GM23248 (cell line): Measurements from ENCODE around the gene TSPAN17. TPM values are rescaled to one million over a fixed set of nuclear protein-coding genes. Genes with fewer than 3 reads are reported as not detected.

ENCODE experiments used
- DNase-seq: peaks from one replicate; pipeline ENCODE4 v3.0.0-alpha.2; 2015
- H2AFZ ChIP-seq: fragments of 200-600 bp; sonication (generic); 2 replicates; pipeline ENCODE4 v1.6.1; 2016; ENCODE audit warnings: antibody characterized with exemption
- H3F3A ChIP-seq: fragments of 200-600 bp; sonication (generic); 2 replicates; pipeline ENCODE4 v1.6.1; 2016; ENCODE audit warnings: mild to moderate bottlenecking, antibody characterized with exemption, mixed run types; ENCODE audit not compliant: insufficient read depth
- H3K27ac ChIP-seq: fragments of 200-600 bp; sonication (generic); 2 replicates; pipeline ENCODE4 v1.5.1; 2016; ENCODE audit warnings: mild to moderate bottlenecking
- H3K27me3 ChIP-seq: fragments of 200-600 bp; sonication (generic); replicated peaks from 2 replicates; pipeline ENCODE4 v1.6.1; 2016; ENCODE audit warnings: mild to moderate bottlenecking; ENCODE audit not compliant: insufficient read depth
- H3K36me3 ChIP-seq: fragments of 200-600 bp; sonication (generic); 2 replicates; pipeline ENCODE4 v1.6.1; 2016; ENCODE audit warnings: low read depth, mild to moderate bottlenecking
- H3K4me1 ChIP-seq: fragments of 200-600 bp; sonication (generic); 2 replicates; pipeline ENCODE4 v1.6.1; 2016; ENCODE audit warnings: mild to moderate bottlenecking; ENCODE audit not compliant: insufficient read depth
- H3K4me2 ChIP-seq: fragments of 200-600 bp; sonication (generic); one replicate; pipeline ENCODE4 v1.6.1; 2016; ENCODE audit warnings: mild to moderate bottlenecking; ENCODE audit not compliant: unreplicated experiment
- H3K4me3 ChIP-seq: fragments of 200-600 bp; sonication (generic); 2 replicates; pipeline ENCODE4 v1.5.1; 2016; ENCODE audit warnings: mild to moderate bottlenecking
- H3K79me2 ChIP-seq: fragments of 200-600 bp; sonication (generic); 2 replicates; pipeline ENCODE4 v1.6.1; 2016; ENCODE audit warnings: mild to moderate bottlenecking; ENCODE audit not compliant: insufficient read depth
- H3K9ac ChIP-seq: fragments of 200-600 bp; sonication (generic); 2 replicates; pipeline ENCODE4 v1.6.1; 2016; ENCODE audit warnings: mild to moderate bottlenecking
- H3K9me2 ChIP-seq: fragments of 200-600 bp; sonication (generic); 2 replicates; pipeline ENCODE4 v1.6.1; 2016; ENCODE audit warnings: mixed run types, mild to moderate bottlenecking, moderate library complexity; ENCODE audit not compliant: insufficient read depth
- H3K9me3 ChIP-seq: fragments of 200-600 bp; sonication (generic); one replicate; pipeline ENCODE4 v1.6.1; 2017; ENCODE audit warnings: low read depth
- H4K20me1 ChIP-seq: fragments of 200-600 bp; sonication (generic); 2 replicates; pipeline ENCODE4 v1.6.0; 2016; ENCODE audit not compliant: insufficient read depth
- EZH2 ChIP-seq: fragments of 200-600 bp; sonication (generic); IDR thresholded peaks from 2 replicates; pipeline ENCODE4 v1.6.1; 2018; ENCODE audit warnings: antibody characterized with exemption, mild to moderate bottlenecking; ENCODE audit not compliant: insufficient read depth, poor library complexity, severe bottlenecking
- EZH2phosphoT487 ChIP-seq: fragments of 200-600 bp; sonication (generic); IDR thresholded peaks from 2 replicates; pipeline ENCODE4 v1.6.1; 2018; ENCODE audit warnings: antibody characterized with exemption, moderate library complexity, mild to moderate bottlenecking, low read depth; ENCODE audit not compliant: insufficient read depth
- WGBS, 2 experiments: methylation state at CpG; one replicate each; pipeline ENCODE4 v1.1.6; 2015 to 2017; ENCODE audit warnings: low lambda C conversion rate in 2 of 2, low coverage in 1 of 2; ENCODE audit errors: missing lambda C conversion rate in 2 of 2; 5-methylcytosine and 5-hydroxymethylcytosine counted together
- in situ Hi-C: fragments of 300-500 bp; cut with MboI; formaldehyde crosslinking; loops from 2 replicates; pipeline ENCODE4 v1.15.0; 2020
- polyA plus RNA-seq: library from polyadenylated mRNA; unstranded; fragments of >200 nt; fragmentation: Nextera tagmentation; extraction: Ambion mirVana; gene quantifications from 2 replicates; pipeline ENCODE4 v1.2.1, GENCODE V29; 2016
- total RNA-seq: library from RNA; depleted of rRNA; stranded (reverse); fragments of >200 nt; shearing (Covaris generic); gene quantifications from 2 replicates; pipeline ENCODE4 v1.2.3, GENCODE V29; 2014

TSPAN17 gene
- total and polyA plus RNA-seq, 2 experiments from 2014 or later, result 29.9 to 41.2 TPM

DNA sequence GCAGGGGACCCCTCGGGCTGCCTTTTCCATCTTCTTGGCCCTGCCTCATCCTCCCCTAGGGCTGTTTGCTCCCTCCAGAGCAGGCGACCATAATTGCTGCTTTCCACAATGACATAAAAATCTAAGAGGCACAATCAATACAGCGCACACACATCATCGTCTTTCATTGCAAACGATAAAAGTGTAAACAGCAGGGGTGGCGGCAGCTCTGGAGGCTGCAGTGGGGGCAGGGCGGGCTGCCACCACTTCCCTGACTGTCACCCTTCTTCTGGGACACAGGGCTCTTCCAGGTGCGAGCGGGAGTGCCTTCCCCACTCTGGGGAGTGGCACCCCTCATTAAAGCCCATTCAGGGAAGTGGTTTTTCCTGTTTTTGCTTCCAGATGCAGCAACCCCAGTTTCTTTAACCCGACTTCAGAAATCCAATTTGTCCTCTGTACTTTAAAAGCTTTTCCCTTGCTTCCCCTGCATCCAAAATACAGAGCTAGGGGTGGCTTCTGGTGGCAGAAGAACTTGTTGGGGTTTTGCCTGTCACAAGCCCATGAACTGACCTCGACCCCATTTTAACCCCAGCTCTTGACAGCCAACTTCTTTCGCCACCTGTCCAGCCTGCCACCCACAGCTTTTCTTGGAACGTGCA, 45.7 kb downstream of the TSPAN17 start:
- H3K4me3 ChIP-seq, result no peak overlapping the region
- H2AFZ ChIP-seq, result no peak overlapping the region
- H3K27me3 ChIP-seq, result peaks cover 48% of the 10 kb centered on the region
- H3K79me2 ChIP-seq, result no peaks in the 10 kb centered on the region
- no peak overlapping the region for H3K27ac ChIP-seq
- H3F3A ChIP-seq, result no peaks in the 10 kb centered on the region
- no peak for TF ChIP-seq EZH2
- TF ChIP-seq EZH2phosphoT487, result no peak
- no peaks in the 10 kb centered on the region for H3K4me1 ChIP-seq
- DNase-seq, result no peak
- no peaks in the 10 kb centered on the region for H3K9me3 ChIP-seq
- H3K36me3 ChIP-seq, result no peaks in the 10 kb centered on the region
- H3K4me2 ChIP-seq, result no peak overlapping the region
- no peak overlapping the region for H3K9ac ChIP-seq
- no peaks in the 10 kb centered on the region for H3K9me2 ChIP-seq
- H4K20me1 ChIP-seq, result no peaks in the 10 kb centered on the region
- WGBS, 2 experiments, result 43 to 49% methylated on average over 13 of the region's 13 CpGs
- in situ Hi-C loops, result no loop called here

DNA sequence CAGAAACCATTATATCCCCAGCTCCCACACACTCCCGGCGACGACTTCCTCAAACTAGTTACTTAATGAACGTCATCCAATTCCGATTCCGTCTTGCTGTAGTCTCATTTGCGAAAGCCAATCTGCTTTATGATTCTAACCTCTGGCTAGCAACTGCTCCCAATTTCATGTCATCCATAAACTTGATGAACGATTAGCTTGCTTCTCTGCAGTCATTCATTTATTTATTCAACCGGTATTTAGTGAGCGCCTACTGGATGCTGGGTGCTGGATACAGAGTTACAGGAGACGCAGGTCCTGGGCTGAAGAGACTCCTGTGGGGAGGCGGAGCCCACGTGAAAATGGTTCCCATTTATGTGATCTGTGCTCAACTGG, 46.2 kb downstream of the TSPAN17 start:
- Histone ChIP-seq H2AFZ (no peak overlapping the region), H3K4me1 (no peaks in the 10 kb centered on the region), H3K79me2 (no peaks in the 10 kb centered on the region), H3K27ac (no peak overlapping the region), H3K9me3 (no peaks in the 10 kb centered on the region), H3K36me3 (no peaks in the 10 kb centered on the region), H4K20me1 (no peaks in the 10 kb centered on the region), H3K27me3 (peaks cover 48% of the 10 kb centered on the region), H3K9ac (no peak overlapping the region), H3K4me3 (no peak overlapping the region), H3K9me2 (no peaks in the 10 kb centered on the region), H3K4me2 (no peak overlapping the region), H3F3A (no peaks in the 10 kb centered on the region)
- 52 to 53% methylated on average over 13 of the region's 13 CpGs for WGBS, 2 experiments
- in situ Hi-C loops, result no loop called here
- DNase-seq, result no peak
- TF ChIP-seq EZH2phosphoT487, result no peak
- no peak for TF ChIP-seq EZH2

DNA sequence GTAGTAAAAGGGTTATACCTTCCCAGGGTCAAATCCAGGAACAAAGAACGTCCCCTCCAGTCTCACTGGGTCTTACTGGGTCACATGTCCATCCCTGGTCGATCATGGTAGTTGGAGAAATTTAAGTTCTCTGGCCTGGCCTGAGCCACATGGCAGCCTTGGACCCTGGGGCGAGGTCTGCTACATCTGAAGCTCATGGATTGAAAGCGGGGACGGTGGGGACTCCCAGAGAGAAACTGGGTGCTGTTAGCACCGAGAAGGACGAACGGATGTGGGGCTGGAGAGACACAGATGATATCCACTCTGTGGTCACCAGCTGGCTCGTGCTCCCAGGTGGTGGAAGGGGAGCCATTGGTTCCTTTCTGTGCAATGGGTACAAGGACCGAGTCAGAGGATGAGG, 46.9 kb downstream of the TSPAN17 start:
- in situ Hi-C loops, result no loop called here
- Histone ChIP-seq H3K9me3 (no peaks in the 10 kb centered on the region), H3K27ac (no peak overlapping the region), H3K27me3 (peaks cover 48% of the 10 kb centered on the region), H3F3A (no peaks in the 10 kb centered on the region), H3K4me1 (no peaks in the 10 kb centered on the region), H3K4me3 (no peak overlapping the region), H4K20me1 (no peaks in the 10 kb centered on the region), H3K4me2 (no peak overlapping the region), H2AFZ (no peak overlapping the region), H3K9ac (no peak overlapping the region), H3K79me2 (no peaks in the 10 kb centered on the region), H3K36me3 (no peaks in the 10 kb centered on the region), H3K9me2 (no peaks in the 10 kb centered on the region)
- TF ChIP-seq EZH2phosphoT487, result no peak
- no peak for TF ChIP-seq EZH2
- no peak for DNase-seq
- WGBS, 2 experiments, result 58 to 69% methylated on average over 10 of the region's 10 CpGs

DNA sequence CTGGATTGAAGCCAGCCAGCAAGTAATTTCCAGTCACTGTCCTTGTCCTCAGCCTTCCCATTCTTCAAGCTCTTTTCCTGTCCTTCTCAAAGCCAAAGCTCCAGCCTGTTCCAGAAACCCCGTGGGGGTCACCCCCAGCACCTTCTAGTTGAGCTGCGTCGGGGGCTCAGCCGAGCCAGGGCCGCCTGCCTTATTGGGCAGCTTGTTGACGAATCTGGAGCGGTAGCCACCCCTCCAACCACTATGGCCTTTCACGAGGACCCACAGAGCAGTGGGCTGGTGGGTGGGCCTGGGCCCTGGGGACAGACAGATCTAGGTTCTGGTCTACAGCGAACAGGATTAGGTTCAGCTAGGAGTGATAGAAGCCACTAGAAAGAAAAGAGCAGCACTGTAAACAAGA, 47.3 kb downstream of the TSPAN17 start:
- no peaks in the 10 kb centered on the region for H3K9me3 ChIP-seq
- H3K27me3 ChIP-seq, result peaks cover 44% of the 10 kb centered on the region
- TF ChIP-seq EZH2phosphoT487, result no peak
- no peak for TF ChIP-seq EZH2
- no peak overlapping the region for H3K27ac ChIP-seq
- no peak for DNase-seq
- no peaks in the 10 kb centered on the region for H3K36me3 ChIP-seq
- H3K4me1 ChIP-seq, result no peaks in the 10 kb centered on the region
- no peak overlapping the region for H3K4me3 ChIP-seq
- in situ Hi-C loops, result no loop called here
- no peak overlapping the region for H3K4me2 ChIP-seq
- no peak overlapping the region for H2AFZ ChIP-seq
- no peaks in the 10 kb centered on the region for H4K20me1 ChIP-seq
- 47 to 52% methylated on average over 9 of the region's 9 CpGs for WGBS, 2 experiments
- no peak overlapping the region for H3K9ac ChIP-seq
- H3K9me2 ChIP-seq, result no peaks in the 10 kb centered on the region
- H3F3A ChIP-seq, result no peaks in the 10 kb centered on the region
- no peaks in the 10 kb centered on the region for H3K79me2 ChIP-seq

DNA sequence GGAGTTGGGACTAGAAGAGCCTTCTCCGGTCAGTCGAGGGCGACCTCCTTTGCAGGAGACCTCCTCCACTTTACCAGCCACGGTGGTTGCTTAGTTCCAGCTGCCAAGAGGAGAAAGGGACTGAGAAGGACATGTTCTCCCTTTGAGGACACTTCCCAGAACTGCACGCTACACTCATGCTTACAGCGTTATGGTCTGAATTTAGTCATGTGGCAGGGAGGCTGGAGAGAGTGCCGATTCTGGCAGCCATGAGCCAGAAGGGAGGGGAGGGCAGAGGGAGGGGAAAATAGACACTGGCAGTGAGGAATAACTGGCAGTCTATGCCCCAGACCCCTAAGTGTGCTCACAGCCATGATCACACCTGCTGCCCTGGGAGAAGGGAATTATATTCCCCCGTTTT, 47.8 kb downstream of the TSPAN17 start:
- Histone ChIP-seq H3K9me3 (no peaks in the 10 kb centered on the region), H4K20me1 (no peaks in the 10 kb centered on the region), H3K9me2 (no peaks in the 10 kb centered on the region), H3K27ac (no peak overlapping the region), H3K36me3 (no peaks in the 10 kb centered on the region), H3K27me3 (peaks cover 40% of the 10 kb centered on the region), H3K4me3 (no peak overlapping the region), H3K4me2 (no peak overlapping the region), H3F3A (no peaks in the 10 kb centered on the region), H2AFZ (no peak overlapping the region), H3K79me2 (no peaks in the 10 kb centered on the region), H3K9ac (no peak overlapping the region), H3K4me1 (no peaks in the 10 kb centered on the region)
- TF ChIP-seq EZH2phosphoT487 (no peak), EZH2 (no peak)
- in situ Hi-C loops, result no loop called here
- 19 to 21% methylated on average over 8 of the region's 8 CpGs for WGBS, 2 experiments
- DNase-seq, result no peak
